HTR-8/SVneo (cell line): ENCODE data around the gene UBAC1.
"Not testable (repeated sequence)": the region's sequence is repeated elsewhere in the genome, so short reads cannot be mapped to it uniquely, and the experiment has no call there.

Experiments
- DNase-seq: peaks from one replicate; pipeline ENCODE4 v3.0.0; 2011; ENCODE audit warnings: low spot score, mixed read lengths; ENCODE audit not compliant: insufficient read length
- FAIRE-seq: peaks from 2 replicates; lab custom pipeline; 2011; peaks lifted over from hg19 to GRCh38; lab: Jason Lieb, UNC

Gene UBAC1

DNA sequence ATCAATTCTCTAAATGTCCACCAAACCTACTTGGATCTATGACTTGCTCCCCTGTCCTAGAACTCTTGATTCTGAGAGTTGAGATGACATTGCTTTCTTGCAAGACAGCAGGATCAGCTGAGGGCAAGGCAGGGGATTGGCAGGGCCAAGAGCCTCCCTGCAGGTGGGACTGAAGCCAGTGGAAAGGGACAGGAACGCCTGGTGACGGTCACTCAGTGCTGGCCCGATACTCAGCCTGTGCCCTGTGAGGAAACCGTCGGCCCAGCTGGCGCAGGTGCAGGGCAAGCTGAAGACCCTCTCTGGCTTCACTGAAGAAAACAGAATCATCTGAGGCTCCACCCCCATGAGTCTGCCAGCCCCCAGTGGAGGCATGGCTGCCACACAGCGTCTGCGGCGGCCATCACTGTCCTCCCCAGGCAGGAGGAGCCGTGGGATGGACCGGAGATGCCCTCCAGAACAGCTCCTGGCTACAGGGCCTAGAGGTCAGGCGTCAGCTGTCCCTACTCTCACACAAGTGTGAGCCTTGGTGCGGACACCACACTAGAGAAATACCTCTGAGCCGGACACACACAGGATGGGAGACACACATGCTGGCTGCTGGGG lies 14.7 kb downstream of the UBAC1 start:
- FAIRE-seq: no peak

DNA sequence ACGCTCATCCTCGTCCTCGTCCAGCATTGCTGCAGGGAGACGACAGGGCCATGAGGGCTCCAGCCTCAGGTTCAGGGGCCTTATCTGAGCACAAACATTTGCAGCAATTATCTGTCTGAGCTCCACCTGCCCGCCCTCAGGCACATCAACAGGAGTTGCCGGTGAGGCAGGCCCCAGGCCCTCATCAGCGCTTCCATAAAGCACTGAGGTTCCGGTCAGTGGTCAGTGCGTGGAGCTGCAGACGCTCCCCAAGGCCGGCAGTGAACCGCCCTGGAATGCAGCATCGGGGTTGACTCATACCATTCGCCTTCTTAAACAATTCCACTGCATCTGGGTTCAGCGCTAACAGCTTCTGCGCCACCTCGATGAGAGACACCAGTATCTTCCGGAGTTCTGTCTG lies 15.2 kb downstream of the UBAC1 start:
- DNase-seq (no peak), FAIRE-seq (no peak)

More for the DNA sequence above, 14.7 kb downstream of the UBAC1 start:
- DNase-seq: no peak

DNA sequence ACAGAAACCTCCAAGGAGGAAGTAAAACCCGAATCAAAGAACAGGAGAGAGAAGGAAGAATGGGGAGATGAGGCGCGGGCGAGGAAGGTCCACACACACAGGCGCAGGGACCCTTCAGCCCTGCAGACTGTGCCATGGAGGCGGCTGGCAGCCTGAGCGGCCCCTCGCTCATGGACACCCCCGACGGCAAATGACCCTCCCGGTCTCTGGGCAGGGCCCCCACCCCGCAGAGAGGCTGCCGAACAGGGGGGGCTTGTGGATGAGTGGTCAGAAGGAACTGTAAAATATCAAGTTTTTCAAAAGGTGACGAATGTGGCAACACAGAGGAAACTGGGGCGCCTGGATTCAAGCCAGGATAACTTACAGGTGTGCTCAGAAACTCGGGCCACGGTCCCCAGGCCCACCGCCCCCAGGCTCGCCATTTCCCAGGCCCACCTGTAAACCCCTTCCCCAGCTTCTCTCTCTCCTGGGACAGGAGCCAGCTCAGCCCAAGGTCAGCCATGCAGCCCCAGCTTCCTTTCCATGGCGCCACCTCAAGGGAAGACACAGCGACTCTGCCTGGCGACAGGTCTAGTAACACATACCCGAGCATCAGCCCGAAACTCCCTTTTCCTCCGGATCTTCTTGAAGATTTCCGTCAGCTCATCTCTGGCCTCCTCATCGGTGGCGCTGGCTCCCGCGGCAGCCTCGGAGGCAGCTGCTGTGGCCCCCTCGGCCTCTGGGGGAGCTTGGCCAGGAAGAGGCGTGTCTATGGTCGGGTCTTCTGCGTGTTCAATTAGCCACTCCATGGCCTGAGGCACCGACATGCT lies 16.5 kb downstream of the UBAC1 start:
- FAIRE-seq (no peak), DNase-seq (no peak)

DNA sequence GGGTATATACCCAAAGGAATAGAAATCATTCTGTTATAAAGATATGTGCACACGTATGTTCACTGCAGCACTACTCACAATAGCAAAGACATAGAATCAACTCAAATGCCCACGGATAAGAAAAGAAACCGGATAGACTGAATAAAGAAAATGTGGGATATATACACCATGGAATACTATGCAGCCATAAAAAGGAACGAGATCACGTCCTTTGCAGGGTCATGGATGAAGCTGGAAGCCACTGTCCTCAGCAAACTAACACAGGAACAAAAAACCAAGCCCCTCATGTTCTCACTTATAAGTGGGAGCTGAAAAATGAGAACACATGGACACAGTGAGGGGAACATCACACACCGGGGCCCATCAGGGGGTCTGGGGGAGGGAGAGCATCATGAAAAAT lies 17.6 kb downstream of the UBAC1 start:
- not testable (repeated sequence) for DNase-seq, FAIRE-seq

DNA sequence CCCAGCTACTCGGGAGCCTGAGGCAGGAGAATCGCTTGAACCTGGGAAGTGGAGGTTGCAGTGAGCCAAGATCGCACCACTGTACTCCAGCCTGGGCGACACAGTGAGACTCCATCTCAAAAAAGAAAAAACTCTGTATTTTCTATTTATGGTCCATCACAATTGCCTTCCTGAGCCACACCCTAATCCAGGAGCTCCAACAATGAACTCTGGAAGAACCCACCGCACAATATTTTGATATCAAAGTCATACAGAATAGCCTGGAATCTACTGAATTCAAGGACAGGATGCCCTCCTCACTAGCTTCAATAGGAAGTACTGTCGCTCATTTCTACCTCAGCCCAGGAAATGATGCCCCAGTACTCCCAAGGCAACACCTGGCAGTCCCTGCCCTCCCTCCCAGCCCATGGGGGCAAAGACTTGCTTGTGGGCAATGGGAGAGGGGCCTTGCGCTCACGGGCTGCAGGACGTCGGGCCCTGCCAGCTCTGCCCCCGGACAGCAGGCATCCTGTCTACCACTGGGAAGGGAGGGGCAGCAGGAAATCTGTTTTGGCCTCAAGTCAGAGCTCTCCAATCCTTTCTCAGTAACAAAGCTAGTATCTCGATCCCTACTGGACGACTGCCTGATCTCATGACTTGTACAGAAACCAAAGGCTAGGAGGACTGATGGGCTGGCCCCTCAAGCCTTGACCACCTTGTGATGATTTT lies 19.7 kb downstream of the UBAC1 start:
- FAIRE-seq (no peak), DNase-seq (no peak)

DNA sequence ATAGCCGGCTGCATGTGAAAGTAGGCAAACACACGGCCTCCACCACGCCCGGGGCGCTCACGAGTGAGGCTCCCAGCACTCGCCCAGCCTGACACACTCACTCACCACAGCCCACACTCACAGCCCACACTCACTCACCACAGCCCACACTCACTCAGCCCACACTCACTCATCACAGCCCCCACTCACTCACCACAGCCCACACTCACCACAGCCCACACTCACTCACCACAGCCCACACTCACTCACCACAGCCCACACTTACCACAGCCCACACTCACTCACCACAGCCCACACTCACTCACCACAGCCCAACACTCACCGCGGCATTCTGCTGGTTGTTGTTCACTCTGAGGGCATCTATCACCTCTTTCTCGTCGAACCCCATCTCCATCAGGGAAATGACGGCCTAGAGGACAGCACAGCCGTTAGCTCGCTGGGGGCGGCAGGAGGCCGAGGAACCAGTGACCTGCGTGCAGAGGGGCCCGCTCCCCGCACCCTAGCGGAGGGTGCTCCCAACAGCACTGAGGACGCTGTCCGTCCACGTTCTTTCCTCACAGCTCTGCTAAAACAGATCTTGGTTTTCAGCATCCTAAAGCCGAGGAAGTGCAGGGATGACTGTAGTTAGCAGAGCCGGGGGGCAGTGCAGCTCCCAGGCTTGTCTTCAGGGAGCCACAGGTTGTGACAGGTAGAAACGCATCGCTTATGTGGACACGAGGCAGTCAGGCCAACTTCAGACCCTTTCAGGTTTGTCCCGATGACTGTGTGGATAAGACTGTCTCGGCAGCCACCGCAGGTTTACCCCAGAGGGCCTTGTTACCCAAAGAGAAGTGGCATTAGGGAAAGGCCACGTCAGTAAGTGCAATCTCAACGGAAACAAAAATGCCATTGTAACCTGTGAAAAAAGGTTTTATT lies 21.6 kb downstream of the UBAC1 start:
- FAIRE-seq (peak; percentile 23), DNase-seq (no peak)

DNA sequence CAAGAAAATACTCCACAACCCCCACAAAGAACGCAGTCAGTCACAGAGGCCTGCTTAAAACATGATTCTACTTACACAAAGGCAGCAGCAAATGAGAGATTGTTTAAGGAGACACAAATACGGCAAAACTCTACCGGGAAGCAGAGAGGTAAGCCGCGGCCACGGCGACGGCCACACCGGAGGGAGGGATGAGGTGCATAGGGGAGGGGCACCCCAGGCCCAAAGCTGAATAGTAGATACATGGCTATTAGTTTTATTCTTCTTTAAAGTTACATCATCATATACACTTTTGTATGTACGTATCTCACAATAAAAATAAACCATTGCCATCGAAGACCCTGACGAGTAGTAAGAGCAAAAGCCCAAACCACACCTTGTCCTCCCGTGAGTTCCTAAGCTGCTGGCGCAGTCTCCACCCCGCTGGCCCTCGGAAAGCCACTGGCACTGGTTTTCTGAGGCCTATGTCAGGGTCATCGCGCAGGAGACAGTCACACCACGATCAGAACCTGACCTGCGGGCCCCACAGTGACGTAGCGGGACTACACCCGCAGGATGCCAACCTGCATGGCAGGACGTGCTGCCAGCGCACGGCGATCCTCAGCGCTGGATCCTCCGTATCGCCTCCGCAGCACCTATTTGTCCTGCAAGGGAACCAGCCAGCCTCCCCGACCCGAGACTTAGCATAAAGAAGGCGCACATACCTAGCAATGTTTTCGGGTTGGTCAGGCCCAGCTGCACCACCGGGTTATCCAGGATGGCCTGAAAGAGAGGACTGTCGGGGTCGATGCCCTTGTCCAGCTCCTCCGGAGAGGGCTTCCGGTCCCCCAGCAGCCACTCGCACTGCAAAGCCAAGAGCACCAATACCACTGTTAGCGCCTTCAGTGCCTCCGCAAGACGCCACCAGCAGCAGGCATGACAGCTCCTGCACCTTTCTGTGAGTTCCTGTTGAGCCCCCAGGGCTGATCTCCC lies 23.4 kb downstream of the UBAC1 start:
- DNase-seq (no peak), FAIRE-seq (no peak)

DNA sequence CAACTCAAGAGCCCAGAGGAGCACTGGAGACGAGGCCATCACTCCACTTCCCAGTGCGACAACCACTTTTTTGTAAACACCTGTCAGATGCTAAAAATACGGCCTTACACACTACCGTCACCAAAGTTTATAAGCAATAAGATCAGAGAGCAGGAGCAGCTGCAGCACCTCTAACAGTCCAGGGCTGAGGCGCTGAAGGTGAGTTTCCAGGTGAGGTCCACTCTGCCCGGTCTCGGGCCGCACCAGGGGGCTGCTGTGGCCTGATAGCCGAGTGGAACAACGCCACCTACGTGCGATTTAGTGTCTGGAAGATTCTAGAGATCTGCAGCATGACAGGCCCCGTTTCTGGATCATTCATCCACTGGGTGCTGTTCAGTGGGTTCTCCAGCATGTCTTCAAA lies 28.1 kb downstream of the UBAC1 start:
- DNase-seq (no peak), FAIRE-seq (no peak)

DNA sequence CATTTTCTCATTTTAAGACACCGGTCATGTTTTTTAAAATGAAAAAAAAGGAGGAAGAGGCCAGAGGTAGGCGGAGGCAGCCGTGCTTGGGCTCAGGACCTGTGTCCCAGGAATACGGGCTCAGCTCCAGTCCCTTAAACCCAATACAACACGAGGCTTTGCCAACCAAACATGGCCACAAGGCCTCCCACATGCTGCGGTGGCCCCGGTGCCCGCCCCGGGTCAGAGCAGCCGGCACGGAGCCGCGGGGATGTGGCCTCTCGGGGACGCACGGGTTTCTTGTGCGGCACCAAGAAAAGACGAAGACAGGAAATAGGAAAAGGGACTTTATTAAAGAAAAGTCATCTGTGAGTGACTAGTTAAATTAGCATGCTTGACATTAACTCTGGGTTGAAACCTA lies 28.5 kb downstream of the UBAC1 start:
- FAIRE-seq (no peak), DNase-seq (no peak)

DNA sequence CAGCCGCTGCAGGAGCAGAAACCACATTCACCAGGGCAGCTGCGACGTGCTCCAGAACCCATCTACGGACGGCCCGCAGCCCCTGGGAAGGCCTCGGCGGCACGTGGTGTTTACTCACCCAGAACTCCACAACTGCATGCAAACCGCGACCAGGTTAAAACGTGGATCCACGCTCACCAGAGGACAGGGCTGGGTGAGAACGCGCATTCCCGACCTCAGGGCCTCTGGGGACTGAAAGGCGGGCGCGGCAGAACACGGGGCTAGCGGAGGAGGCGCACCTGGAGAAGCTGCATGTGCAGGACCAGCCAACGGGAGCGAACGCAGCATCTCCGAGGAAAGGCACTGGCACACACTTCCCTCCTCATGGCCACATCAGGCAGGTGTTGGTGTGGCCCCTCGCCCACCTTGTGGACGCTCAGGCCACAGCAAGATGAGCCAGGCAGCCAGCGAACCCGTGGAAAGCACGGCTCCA lies 29.8 kb downstream of the UBAC1 start:
- DNase-seq: no peak

DNA sequence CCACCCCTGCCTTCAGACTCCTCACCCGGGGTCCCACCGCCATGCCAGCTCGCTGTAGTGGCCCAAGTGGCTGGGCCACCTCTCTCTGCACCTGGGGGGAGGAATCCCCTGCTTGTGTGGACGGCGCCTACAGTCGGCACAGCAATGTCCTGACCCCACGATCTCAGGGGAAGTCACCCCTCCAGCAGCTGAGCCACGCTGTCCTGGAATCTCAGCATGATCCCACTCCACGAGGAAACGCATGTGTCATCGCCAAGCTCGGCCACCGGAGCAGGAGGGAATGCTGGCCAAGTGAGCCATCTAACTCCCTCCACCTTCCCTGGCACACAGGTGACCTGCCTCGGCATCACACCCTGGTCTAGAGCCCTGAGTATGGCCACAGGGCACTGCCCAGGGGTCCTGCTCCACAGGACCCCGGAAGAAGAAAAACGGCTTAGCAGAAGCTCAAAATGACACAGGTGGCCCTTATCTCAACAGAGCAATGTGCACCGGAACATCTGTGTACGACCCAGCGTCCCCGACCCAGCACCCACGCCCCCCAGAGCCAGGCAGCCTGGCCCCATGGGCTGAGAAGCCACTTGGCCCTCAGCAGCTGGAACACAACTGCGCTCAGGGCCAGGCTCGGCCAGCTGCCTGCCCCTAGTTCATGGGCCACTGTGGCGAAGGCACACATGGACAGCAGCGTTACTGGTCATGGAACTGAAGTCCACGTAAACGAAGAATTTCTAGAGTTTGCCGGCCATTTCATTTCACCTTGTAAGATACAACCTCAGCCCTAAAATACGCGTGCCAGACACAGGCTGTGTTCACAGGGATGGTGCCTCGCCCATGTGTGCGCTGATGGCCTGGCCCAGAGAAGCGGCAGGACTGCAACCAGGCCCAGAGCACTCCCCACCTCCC lies 30.5 kb downstream of the UBAC1 start:
- FAIRE-seq: no peak
- no peak for DNase-seq

More for the DNA sequence above, 29.8 kb downstream of the UBAC1 start:
- no peak for FAIRE-seq

DNA sequence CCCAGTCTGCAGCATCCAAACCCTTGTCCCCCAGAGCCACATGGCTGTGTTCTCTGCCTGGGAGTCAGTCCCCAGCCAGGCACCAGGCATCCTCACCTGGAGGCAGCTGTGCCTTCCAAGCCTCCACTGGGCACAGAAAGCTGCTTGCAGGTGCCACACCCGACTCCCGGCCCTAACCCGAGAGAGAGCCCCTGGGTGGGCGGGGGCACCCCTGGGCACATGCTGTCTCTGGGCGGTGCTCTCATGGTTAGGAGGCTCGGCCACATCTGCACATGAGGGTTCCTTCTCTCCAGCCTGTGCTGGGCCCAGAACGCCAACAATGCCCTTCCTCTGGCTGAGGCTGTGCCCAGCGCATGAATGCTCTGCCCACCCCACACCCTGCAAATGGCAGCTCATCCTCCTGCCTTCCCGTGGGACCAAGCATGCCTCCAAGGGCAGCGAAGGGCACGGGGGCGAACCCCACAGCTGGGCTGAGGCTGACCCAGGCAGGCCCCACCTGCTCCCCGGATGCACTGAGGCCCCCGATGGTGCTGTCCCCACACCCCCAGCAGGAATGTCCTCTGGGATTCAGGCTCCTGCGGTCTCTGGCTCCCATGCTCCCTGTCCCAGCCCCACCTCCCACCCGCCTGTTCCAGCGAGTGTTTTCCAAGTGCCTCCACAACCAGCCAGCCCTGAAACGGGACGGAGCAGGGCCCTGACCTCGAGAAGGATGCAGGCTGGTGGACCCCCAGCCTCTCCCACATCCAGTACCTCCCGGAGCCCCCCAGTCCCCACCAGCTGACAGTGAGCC lies 31.3 kb downstream of the UBAC1 start:
- FAIRE-seq (no peak), DNase-seq (no peak)

DNA sequence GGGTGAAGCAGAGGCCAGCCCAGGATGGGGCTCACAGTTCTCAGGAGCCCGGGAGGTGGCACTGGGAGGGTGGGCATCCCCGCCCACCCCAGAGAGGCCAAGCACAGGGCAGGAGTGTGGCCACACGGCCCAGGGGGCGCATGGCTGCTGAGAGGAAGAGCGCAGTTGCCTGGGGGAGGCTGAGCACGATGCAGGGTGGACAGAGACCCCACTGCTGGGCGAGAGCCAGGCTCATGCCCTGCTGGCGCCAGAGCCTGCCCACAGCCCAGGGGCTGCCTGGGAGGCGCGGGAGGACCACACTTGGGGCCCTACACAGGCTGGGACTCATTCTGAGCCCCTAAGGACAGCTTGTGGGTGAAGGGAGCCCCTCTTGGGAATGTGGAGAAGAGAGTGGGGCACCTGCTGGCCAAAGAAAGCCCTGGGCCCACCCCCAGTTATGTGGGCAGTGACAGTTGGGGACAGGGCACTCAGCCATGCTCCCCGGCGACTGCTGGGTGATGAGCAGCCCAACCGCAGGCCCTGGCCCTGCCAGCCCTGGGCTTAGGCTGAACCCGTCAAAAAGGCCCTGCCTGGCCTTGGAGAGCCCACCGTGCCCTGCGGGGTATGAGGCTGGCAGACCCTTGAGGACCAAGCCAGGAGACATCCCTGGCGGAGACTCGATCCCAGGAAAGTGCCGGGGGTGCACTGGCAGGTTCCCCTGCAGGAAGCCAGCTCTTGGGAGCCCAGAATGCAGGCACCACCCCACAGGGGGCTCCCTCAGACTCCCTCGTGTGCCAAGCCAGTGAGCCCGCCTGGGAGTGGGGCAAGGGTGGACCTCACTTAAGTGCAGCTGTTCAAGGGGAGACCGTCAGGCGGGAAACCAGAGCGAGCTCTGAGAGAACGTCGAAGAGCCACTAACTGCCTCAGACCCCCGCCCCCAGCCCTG lies 32.2 kb downstream of the UBAC1 start:
- FAIRE-seq: no peak
- DNase-seq: no peak

DNA sequence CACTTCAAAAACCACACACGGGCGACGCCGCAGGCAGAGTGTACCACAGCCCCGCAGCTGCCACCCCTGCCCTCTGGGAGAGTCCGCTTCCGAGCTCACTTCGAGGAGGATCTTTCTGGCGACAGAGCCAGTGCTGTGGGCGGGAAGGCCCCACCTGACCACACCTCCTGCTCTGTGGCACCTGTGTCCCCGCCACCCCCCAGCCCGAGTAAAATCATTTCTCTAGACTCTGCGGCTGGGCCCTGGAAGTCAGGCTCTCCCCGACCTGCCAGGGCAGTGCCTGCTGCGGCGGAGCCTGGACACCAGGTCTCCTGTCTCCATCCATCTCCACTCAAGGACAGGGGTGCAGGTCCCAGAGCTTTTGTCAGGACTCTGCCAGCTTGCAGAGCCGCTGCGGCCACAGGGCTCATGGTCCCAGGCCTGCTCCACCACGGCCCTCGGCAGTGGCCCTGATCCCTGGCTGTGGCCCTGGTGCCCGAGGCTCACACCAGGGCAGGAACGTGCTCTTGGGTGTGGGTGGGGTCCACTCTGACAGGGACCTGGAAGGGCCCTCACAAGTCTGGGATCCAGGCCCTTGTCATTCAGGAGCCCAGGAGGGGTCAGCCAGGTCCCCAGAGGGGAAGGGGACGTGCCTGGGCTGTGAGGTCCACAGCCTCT lies 33.0 kb downstream of the UBAC1 start:
- no peak for DNase-seq
- FAIRE-seq: no peak

DNA sequence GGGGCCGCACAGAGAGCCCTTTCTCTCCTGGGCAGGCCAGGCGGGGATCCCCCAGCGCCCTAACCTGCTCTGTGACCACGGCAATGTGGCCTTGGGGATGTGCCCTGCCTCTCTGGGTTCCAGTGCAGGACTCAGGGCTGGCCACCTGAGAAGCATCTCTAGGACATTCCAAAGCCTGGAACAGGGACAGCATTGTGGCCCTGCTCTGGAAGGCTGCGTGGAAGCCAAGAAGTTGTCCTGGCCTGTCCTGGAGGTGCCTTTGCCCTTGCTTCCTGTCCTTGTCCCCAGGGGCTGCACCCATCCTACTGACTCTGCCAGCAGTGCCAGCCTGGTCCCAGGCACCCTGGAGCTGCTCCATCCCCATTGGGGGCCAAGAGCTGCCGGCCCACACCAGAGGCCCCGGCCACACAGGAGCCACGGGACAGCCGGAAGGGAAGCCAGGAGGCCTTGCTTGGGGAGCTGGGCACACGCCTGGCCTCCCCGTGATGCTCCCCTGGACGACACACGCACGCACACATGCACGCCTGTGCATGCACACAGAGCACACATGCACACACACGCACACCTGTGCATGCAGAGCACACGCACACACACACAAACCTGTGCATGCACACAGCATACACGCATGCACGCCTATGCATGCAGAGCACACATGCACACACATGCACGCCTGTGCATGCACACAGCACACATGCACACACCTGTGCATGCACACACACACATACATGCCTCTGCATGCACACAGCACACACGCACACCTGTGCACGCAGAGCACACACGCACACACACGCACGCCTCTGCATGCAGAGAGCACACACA lies 33.8 kb downstream of the UBAC1 start:
- no peak for DNase-seq
- peak; percentile 95 for FAIRE-seq
